ENCODE results near the gene MYO7B. TPM values are rescaled to one million over a fixed set of nuclear protein-coding genes. Genes with fewer than 3 reads are reported as not detected.

Gene MYO7B
- polyA plus RNA-seq (ENCODE audit: insufficient read length in 4 of 4), result 10 to 100 TPM; 14.2 to 28.9 (median 22.9) TPM

DNA sequence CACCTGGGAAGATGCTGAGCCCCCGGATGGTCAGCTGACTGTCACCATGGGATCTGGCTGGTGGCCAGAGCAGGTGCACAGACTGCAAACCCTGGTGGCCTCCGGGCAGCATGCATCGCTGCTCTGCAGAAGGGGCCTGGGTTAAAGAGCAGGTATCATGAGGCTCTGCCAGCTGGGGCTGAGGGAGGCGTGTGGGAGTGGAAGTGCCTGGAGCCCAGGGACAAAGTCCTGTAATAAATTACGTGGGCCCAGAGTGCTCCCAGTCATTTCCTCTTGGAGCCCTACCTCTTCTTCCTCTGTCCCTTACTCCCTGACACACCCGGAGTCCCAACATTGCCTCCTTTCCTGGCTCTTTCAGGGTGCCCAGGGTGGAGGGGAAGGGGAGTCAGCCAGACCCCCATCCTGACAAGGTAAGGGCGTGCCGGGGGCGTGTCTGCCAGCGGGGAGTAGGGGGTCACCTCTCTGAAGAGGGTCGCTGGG is at the start of gene MYO7B:
Gene MYO7B, plus strand, starts transcription at position 262 of the 480 bp plus-strand sequence. CDS start 24,040 bp downstream, outside the sequence.
- peak in 2 of 4 donors; percentile 50 to 59 for DNase-seq (ENCODE audit: low read depth in 4 of 4, low spot score in 2 of 4)

DNA sequence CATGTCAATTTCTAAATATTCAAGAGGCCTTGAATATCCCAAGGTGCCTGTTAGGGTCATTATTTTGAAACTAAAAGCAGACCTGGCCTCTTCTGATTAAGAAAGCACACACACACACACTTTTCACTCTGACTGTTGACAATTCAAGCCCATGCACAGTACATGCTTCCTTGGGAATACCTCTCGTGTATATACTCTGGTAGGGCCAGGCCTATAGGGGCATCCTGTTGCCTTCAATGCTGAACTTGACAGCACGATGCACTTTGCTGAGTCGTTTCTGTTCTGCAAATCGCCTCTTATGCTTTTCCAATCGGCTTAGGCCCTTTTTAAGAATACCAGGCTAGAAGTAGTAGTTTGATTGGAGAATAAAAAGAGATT is 49.8 kb upstream of the MYO7B start:
- no peak for DNase-seq (ENCODE audit: low read depth in 4 of 4, low spot score in 2 of 4)

DNA sequence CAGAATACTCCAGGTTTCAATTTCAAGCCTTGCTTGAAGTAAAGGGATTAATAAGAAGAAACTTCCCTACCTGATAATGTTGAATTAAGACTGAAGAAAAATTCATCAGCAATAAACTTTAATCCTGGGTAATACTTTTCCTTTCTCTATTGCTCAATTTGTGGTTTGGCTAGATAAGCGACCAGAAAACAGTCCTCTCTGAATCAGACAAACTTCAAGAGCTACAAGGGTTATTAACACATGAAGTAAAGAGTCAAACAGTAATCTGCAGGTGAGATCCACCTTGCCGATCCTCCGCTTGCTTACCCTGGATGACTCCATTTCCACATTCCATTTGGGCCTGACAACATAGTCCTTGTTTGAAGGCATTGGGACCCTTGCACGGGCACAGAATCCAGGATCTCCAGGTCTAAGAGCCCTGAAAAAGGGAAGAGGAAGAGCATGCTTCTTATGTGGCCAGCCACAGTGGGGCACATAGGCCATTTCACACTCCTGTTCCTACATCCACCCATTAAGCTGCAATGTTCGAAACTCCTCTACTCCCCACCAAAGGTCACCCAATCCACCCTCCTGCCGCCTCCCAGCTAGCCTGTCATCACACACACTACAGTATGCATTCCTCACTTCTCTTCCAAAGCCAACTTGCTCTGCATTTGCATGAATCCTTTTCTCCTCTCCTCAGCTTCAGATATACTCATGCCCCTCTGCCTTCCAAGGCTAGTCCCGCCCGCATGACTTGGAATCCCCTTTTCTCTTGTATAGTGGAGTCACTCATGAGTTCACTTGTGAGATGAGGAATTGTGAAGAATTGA is 49.0 kb upstream of the MYO7B start:
- no peak for DNase-seq (ENCODE audit: low read depth in 4 of 4, low spot score in 2 of 4)

DNA sequence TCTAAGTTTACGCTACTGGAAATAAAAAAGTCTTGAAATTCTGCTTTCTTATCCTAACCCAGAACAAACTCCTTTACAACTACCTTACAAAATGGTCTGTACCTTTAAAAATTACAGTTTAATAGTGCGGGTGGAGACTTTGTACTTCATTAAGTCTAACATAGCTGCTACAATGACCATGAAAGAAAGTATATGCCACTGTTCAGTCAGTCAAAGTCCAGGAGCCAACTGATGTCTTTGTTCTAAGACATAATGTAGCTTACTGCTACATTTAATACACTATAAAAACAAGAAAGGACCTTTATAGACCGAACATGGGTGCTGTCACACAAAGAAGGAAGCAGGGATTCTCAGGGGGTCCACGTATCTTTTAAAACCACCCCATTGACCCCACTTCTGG is 45.2 kb upstream of the MYO7B start:
- DNase-seq (ENCODE audit: low read depth in 4 of 4, low spot score in 2 of 4), result no peak

DNA sequence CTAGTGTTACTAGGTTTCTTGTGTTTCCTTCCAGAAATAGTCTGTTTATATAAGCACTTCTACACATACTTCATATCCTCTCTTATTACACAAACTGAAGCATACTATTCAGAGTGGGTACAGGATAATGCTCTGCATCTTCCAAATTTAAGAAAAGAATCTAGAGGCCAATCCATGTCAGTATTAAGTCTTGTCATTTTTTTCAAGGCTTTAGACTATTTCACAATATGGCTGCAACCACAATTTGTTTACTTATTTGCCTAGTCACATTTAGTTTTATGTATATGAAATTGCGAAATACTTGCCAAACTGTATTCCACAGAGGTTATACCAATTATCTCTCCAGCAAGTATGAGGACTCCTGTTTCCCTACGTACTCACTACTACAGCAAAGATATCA is 37.1 kb upstream of the MYO7B start:
- DNase-seq (ENCODE audit: low read depth in 4 of 4, low spot score in 2 of 4), result no peak

DNA sequence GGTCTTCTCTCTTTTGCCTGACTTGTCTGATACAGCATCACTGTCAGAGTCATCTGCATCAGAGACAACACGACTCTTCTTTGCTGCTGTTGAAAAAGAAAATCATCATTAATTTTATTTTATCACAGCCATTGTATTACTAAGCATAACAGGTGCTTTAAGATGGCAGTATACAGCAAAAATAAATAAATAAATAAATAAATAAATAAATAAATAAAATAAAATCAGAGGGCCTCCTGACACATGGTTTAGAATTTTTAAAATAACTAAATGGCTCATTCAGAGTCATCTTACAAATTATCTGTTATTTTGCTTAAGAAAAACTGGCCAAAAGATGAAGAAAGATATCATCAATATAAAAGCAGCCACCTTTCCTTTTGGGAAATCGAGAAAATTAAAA is 32.0 kb upstream of the MYO7B start:
- DNase-seq (ENCODE audit: low read depth in 4 of 4, low spot score in 2 of 4), result no peak

DNA sequence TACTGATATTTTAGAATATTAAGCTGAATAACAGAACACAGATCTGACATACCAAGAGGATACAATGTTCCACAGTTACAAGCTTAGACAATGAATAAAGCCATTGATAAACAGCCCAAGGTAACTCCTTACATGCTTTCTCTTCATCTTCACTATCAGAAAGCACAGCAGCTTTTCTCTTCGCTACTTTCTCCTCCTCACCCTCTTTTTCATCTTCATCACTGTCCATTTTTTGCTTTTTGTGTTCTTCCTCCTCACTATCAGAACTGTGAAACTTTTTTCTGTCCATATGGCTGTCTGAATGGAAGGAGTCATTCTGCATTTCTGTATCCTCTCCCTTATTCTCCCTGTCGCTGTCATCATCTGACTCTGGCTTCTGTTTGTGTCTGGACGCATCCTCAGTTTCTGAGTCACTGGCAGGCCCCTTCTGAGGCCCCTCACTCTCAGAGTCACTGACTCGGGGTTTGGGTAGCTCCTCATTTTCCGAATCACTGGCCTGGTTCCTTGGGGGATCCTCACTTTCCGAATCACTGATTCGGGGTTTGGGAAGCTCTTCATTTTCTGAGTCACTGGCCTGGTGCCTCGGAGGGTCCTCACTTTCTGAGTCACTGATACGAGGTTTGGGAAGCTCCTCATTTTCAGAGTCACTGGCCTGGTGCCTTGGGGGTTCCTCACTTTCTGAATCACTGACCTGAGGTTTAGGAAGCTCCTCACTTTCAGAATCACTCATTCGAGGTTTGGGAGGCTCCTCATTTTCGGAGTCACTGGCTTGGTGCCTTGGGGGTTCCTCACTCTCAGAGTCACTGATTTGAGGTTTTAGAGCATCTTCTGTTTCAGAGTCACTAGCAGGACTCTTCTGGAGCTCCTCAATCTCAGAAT is 30.7 kb upstream of the MYO7B start:
- DNase-seq (ENCODE audit: low read depth in 4 of 4, low spot score in 2 of 4), result no peak

DNA sequence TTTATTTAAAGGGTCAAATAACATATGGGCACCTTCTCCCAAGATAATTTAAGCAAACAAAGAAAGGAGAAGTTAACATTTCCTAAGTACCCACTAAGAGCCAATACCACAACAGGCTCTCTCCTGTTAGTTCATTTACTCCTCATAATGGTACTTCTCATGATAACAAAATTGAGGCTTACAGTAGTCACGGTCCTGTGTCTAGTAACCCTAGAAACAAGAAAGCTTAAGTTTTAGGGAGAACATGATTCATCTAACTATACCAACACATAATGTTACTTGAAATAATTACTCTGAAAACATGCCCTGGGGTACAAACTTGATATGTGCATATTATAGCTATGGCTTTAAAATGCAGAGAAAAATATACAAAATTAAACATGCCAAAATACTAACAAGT is 29.0 kb upstream of the MYO7B start:
- no peak for DNase-seq (ENCODE audit: low read depth in 4 of 4, low spot score in 2 of 4)

DNA sequence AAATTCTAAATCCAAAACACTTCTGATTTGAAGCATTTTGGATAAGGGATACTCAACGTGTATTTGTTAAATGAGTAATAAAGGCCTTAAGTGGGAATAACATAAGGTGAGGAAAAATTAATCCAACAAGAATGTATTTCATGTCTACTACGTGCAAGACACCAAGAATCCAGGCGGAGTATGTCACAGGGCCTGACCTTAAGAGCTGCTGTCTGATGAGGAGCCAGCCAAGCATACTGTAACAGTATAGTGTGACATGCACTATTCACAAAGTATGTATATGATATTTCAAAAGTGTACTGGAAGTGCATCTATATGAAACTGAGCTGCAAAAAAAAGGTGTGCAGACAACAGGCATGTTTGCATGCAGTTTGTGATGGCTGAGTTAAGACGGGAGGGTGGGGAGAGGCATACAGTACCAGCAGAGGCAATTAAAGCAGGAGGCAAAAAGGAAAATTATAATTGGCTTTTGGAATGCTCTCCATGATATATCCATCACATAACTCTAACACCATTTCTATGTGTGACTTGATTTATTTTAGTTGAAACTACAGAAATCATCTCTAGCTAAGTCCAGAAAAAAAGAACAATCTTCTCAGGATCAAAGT is 27.4 kb upstream of the MYO7B start:
- DNase-seq (ENCODE audit: low read depth in 4 of 4, low spot score in 2 of 4), result no peak

DNA sequence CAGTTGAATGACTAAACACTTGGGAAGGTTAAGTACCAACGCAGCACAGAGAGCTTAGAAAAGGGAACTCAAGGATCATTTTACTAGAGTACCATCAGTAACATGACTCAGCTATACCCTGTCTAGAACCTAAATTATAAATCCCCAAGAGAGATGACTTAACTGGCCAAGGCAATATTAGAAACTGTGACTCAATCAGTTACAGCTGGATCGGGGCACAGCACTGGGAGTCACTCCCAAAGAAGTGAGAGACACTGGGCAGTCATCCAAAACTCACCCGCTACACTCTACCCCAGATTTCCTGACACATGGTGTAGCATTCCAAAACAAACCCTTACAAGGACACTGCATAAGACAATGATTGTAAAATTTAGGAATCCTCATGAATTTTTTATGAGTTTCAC is 26.9 kb upstream of the MYO7B start:
- no peak for DNase-seq (ENCODE audit: low read depth in 4 of 4, low spot score in 2 of 4)

DNA sequence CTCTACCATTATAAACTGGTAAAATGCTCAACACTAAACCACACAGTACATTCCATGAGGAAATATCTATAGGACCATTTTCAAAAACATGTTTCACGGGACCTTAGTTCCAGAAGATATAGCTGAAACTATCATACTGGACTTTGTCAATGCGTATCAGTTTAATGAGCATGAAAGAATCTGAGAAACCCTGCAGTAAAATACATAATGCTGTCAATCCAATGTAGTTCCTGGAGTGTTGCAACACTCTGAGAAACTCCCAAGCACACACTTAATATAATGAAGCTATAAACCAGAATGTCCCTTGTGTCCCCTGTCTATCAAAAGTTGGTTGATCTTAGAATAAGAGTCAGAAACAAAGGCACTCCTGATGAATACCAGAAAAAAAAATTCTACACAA is 25.4 kb upstream of the MYO7B start:
- DNase-seq (ENCODE audit: low read depth in 4 of 4, low spot score in 2 of 4), result no peak

DNA sequence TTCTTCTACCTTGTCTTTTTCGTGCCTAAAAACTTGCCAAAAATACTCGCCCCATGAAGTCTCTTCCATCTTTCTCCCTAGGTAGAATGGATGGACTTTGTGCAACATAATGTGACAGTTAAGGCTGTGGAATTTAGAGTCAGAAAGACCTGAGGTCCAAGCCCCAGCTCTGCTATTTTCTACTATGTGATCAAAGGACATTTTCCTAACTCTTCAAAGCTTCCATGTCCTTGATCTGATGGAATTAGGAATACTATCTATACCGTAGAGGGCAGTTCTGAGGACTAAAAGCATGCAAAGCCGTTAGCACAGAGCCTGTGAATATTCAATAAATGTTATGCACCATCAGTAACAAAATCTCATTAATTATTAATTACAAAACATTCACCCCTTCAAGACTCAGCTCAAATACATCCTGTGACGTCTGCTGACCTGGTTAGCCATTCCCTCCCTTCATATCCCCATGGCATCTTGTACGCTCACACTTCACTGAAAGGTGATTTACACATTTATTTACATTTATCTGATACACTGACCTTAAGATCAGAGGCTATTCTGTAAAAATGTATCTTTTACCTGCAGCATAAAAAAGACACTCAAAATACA is 24.3 kb upstream of the MYO7B start:
- DNase-seq (ENCODE audit: low read depth in 4 of 4, low spot score in 2 of 4), result no peak

DNA sequence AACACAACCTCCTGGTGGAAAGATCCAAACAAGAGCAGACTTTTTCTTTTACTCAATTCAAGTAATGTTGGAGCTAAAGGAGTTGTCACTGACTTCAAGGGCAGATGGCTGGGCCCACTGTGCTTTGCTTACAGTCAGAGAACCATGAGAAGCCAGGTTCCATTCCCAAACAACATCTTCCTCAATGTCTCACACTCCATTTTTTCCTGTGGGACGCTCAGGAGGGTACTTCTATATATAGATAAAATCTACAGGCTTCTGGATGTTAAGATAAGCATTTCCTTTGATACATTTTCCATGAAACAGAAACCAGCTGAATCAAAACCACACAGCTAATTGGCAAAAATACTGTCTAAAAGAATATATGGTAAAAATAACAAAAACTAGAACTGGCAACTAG is 23.6 kb upstream of the MYO7B start:
- no peak for DNase-seq (ENCODE audit: low read depth in 4 of 4, low spot score in 2 of 4)

DNA sequence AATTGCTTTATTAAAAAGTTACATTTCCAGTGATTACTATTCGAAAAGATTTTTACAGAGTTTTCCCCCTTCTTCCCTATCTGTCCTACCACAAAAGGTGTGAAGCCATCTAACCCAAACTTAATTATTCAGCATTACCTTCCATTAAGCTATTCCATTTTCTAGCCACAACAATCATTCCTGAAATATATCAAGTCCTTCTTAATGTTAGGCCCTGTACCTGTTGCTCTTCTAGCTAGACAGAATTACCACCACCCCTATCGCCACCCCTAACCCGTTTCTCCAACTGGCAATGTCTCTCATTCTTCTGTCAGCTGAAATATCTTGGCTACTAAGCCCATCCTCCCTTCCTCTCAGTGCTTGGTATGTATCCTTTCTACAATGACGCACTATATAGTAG is 23.1 kb upstream of the MYO7B start:
- no peak for DNase-seq (ENCODE audit: low read depth in 4 of 4, low spot score in 2 of 4)

DNA sequence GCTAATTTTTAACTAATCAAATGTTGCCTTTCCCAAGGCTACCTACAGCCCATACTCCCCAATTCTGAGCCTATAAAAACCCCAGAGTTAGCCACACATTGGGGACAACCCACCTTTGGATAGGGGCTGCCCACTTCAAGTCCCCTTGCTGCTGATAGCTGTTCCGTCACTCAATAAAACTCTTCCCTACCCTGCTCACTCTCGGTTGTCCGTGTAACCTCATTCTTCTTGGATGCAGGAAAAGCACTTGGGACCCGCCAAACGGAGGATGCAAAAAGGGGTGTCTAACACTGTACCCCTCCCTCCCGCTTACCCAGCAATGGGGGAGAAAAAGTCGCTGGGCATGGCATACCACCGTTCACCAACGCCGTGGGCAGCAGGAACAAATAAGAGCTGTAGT is 21.4 kb upstream of the MYO7B start:
- DNase-seq (ENCODE audit: low read depth in 4 of 4, low spot score in 2 of 4), result no peak

DNA sequence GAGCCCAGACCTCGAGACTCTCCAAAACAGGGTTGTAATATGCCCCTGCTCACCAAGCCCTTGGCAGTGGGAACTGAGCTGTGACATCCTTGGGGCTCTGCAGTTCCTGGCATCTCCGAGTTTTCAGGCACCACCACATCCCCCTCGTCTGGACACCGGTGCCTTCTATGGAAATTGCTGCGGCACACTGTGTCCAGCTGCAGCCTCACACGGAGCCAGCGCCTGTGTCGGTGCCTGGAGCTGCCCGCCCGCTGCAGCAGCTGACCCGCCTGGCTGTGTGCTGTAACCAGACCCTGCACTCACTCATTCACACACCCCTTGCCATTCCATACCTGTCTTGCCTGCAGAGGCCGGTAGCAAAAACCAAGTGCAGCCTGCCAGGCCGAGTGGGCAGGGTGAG is 21.0 kb upstream of the MYO7B start:
- no peak for DNase-seq (ENCODE audit: low read depth in 4 of 4, low spot score in 2 of 4)

DNA sequence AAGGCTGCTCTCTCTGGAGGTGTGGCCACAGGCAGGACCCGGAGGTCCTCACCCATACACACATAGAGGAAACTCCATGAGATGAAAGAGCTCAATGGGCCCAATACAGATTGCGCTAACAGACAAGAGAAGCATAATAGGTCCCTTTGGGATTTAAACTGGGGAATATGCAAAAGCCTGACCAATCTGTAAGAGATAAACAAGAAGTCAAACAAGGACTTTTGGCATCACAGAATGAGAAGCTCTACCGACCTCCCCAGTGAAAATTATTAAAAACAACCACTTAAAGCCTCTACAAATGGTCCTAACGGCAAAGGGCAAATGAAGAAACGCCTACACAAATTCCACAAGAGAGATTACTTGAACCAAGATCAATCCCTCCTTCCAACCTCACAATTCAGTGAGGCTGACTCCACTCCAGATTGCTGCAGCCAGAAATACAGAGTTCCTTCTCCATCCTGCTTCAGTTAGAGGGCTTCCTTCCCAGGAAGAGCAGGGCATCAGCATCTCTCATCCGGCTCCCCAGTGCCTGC is 20.0 kb upstream of the MYO7B start:
- DNase-seq (ENCODE audit: low read depth in 4 of 4, low spot score in 2 of 4), result no peak

DNA sequence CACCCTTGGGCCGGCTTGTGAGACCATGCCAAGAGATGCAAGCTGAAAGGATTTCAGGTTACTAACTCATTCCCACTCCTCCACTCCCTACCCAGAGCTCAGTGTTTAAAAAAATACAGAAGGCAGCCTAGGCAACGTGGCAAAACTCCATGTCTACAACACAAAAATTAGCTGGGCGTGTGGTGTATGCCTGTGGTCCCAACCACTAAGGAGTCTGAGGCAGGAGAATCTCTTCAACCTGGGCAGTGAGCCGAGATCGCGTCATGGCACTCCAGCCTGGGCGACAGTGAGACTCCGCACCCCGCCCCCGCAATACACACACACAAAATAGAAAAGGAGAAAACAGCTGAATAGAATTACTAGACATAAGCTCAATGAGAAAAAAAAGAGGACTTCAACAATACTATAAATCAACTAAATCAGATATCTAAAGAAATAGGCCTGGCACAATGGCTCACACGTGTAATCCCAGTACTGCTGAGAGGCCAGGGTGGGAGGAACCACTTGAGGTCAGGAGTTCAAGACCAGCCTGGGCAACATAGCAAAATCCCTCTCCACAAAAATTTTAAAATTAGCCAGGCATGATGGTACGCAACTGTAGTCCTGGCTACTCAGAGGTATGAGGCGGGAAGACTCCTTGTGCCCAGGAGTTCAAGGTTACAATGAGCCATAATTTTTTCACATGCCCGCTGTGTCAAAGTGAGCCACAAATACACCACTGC is 19.3 kb upstream of the MYO7B start:
- no peak for DNase-seq (ENCODE audit: low read depth in 4 of 4, low spot score in 2 of 4)

DNA sequence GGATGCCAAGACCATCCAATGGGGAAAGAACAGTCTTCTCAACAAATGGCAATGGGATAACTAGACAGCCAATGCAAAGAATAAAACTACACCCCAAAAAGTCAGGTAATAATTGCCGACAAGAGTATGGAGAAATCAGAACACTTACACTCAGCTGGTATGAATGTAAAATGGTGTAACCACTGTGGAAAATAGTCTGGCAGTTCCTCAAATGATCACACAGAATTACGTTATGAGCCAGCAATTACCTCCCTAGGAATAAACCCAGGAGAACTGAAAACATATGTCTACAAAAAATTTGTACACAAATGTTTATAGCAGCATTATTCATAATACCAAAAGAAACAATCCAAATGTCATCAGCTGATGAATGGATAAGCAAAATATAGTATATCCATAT is 18.0 kb upstream of the MYO7B start:
- DNase-seq (ENCODE audit: low read depth in 4 of 4, low spot score in 2 of 4), result no peak

DNA sequence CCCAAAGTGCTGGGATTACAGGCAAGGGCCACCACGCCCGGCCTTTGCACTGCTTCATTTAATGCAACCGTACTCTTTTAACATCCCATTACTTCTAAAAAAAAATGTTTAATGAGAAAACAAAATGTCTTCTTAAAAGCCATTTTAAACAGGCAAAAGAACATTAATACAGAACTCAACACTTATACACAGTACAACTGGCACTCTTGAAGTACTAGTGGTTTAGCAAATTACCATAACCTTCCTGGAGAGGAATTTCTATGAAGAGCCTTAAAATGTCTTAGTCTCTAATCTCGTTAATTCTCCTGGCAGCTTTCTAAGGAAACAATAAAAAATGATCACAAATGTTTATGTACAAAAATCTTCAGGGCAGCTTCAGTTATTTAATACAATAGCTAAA is 15.1 kb upstream of the MYO7B start:
- no peak for DNase-seq (ENCODE audit: low read depth in 4 of 4, low spot score in 2 of 4)

All from left renal cortex interstitium (tissue), 4 donors.